Mammary epithelial cell (primary cell): ENCODE measurements around the gene PLEKHS1.

ENCODE experiments used
- CTCF ChIP-seq, 2 donors: IDR thresholded peaks in 1 of 2; conservative IDR thresholded peaks in 1 of 2; 2 replicates each; pipeline ENCODE4 v1.5.1; 2011 to 2012; ENCODE audit warnings: inconsistent platforms in 2 of 2, low read length in 2 of 2, mild to moderate bottlenecking in 2 of 2, control low read depth in 1 of 2, low read depth in 1 of 2; ENCODE audit not compliant: insufficient read depth in 1 of 2; ENCODE audit errors: extremely low read depth in 1 of 2
- EZH2 ChIP-seq: IDR thresholded peaks from 2 replicates; pipeline ENCODE4 v1.6.1; 2012; ENCODE audit warnings: low read length, inconsistent platforms, borderline replicate concordance

GRCh38 chr10:113776553-113776952 lies 25.1 kb downstream of the PLEKHS1 start:
- TF ChIP-seq CTCF (conservative IDR thresholded peaks at IDR 0.05 in 1 of 2, IDR thresholded peaks at IDR 0.05 in 1 of 2; ENCODE audit: extremely low read depth in 1 of 2, insufficient read depth in 1 of 2, low read depth in 1 of 2, low read length in 2 of 2) (no peak), EZH2 (no peak)
